ENCODE measurements around the gene SLC19A1.

Gene SLC19A1

GRCh38 chr21:45557616-45558043 is 15.4 kb upstream of the SLC19A1 start:
- no peak for DNase-seq

DNA sequence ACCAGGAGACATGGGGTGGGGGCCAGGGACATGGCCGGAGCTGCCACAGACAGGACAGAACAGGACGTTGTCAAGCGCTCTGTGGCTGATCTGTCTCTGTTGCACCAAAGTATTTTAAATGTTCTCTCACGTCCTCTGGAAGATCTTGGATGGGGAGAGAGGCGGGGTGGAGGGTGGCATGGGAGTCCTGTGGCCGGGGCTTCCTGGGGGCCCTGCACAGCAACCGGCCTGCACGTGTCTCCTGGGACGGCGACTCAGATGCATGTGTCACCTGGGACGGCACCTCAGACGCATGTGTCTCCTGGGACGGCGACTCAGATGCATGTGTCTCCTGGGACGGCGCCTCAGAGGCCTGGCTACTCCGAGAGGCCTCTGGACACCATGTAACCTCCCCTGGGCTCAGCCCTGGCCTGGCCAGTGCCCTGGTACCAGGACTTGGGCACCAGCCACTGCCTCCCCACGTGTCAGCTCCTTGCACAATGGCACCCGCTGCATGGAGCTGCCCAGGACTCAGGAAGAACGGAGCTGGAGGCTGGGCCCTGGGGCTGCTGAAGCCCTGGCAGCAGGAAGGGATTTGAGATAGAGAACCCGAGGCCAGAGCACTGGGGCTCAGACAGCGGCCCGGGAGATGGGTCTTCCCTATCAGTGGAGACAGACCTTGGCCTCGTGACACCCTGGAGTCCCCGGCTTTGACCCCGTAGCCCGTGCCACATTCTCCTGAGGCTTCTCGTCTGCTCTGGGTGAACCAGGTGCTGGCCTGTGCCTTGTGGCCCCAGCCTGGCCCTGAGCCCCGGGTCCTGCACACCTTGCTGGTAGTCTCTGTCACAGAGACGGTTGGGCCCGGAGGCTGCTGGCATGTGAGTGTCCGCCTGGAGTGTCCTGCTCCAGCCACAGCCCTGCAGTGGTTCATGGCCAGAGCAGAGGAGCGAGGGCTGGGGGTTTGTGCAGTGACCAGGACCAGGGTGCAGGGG is 14.7 kb upstream of the SLC19A1 start:
- DNase-seq = no peak

GRCh38 chr21:45556302-45556644 is 14.0 kb upstream of the SLC19A1 start:
- no peak for DNase-seq

DNA sequence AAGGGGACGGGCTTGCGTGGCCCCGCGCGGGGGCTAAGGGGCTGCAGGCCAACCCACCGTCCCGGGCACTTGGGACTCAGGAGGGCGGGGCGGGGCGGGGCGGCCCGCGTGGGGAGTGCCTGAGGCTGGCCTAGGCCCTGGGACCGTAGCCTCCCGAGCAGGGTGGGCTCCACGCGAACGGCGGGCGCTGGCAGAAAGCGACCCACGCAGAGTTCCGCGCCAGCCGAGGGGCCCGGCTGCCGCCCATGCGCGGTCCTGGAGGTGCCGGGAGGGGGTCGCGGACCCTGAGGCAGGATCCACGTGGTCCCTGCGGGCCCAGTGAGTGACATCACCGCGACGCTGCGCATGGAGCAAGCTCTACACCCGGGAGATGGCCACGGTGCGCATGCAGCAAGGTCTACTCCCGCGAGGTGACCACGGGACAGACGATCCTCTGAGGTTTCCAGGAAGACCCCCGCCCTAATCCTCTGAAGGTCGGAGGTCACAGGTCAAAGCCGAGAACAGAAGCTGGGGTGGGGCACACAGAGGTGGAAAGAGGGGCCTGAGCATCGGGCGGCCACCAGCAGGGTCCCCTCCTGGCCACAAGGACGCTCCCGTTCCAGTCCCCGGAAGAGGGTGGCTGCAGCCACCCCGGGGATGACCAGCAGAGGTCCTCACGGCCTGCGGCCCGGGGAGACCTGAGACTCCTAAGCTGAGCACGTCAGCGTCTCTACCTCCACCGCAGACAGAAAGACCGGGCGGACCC is 13.5 kb upstream of the SLC19A1 start:
- peak; percentile 61 to 73 for DNase-seq

GRCh38 chr21:45555251-45555556 is 13.0 kb upstream of the SLC19A1 start:
- DNase-seq = no peak

- peak; percentile 87 to 91 for DNase-seq
These were observed 12.4 kb upstream of the SLC19A1 start for GRCh38 chr21:45554477-45555175.

- DNase-seq = no peak
These were observed 10.6 kb upstream of the SLC19A1 start for GRCh38 chr21:45552696-45553391.

- no peak for DNase-seq
These were observed 9.8 kb upstream of the SLC19A1 start for GRCh38 chr21:45551783-45552695.

- peak; percentile 28 to 55 for DNase-seq
These were observed 9.1 kb upstream of the SLC19A1 start for GRCh38 chr21:45551316-45551715.

GRCh38 chr21:45550522-45551210 is 8.4 kb upstream of the SLC19A1 start:
- DNase-seq = peak; percentile 35 to 62

DNA sequence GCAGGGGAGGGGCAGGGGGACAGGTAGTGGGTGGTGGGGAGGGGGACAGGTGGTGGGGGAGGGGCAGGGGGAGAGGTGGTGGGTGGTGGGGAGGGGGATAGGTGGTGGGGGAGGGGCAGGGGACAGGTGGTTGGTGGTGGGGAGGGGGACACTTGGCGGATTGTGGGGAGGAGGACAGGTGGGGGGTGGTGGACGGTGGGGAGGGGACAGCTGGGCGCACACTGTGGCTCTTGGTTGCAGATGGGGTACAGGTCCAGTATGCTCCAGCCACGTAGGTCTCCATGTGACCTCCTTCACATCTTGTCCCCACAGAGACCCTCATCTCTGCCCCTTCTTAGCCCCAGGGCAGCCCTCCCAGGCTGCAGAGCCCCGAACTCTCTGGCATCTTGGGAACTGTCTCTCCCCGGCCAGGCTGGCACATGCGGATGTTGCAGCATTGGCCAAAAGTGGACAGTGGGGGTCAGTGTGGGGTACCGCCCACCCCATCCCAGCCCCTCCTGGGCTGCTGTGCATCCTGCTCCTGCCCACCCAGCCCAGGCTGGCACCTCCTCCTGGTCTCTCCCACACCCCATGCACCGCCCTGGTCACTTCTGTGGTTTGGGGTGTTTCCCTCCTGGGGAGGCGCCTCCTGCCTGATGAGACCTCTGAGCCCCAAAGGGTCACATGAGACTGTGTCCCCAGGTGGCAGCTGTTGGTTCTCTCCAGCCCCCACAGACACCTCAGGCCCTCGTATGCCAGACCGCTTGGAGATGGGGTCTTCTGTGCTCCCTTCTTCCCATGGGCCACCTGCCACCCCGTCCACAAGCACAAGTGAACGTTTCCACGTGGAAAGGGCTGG is 7.6 kb upstream of the SLC19A1 start:
- peak in 1 of 2 donors; percentile 35 for DNase-seq

GRCh38 chr21:45548711-45549491 is 6.7 kb upstream of the SLC19A1 start:
- no peak for DNase-seq

- DNase-seq = no peak
These were observed 5.3 kb upstream of the SLC19A1 start for GRCh38 chr21:45547545-45547900.

DNA sequence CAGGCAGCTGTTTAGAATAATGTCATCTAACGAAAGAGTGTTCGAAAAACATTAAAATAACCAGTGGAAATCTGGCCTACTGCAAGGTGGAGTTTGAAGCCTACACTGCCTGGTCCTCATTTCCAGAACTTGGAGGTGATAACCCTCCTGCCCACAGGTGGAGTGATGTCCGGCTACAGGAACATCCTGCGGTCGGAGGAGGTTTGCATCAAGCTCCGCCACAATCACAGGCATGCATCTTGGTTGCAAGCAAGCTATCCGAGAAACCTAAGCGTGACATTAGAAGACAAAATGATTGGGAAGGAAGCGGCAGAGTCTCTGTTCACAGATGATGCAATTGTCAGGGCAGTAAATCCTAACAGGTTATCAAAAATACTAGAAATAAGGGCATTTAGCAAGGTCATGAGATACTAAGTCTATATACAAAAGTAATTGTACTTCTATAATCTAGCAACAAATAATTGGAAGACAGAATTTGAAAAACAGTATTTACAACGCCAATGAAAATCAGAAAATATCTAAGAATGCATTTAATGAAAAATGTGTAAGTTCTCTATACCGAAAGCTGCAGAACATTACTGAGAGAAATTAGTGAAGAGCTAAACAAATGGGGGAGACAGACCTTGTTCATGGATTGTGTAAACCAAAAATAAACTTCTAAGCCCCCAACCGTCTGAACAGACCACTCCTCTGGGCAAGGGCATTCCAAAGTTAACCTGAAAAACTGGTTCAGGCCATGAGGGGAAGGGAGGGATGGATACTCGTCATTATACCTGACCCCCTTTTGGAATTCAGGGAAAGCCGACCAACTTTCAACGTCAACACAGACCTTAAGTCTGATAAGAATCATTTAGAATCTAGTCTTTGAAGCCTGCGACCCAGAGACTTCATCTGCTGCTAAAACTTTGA is 4.7 kb upstream of the SLC19A1 start:
- DNase-seq = no peak

- DNase-seq = no peak
These were observed 3.7 kb upstream of the SLC19A1 start for GRCh38 chr21:45545691-45546531.

DNA sequence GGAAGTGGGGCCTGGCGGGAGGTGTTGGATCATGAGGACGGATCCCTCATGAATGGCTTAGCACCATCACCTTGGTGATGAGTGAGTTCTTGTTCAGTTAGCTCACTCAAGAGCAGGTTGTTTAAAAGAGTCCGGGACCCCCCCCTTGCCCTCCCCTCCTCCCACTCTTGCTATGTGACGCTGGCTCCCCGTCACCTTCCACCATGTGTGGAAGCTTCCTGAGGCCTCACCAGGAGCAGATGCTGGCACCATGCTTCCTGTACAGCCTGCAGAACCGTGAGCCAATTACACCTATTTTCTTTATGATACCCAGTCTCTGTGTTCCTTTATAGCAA is 3.0 kb upstream of the SLC19A1 start:
- no peak for DNase-seq

DNA sequence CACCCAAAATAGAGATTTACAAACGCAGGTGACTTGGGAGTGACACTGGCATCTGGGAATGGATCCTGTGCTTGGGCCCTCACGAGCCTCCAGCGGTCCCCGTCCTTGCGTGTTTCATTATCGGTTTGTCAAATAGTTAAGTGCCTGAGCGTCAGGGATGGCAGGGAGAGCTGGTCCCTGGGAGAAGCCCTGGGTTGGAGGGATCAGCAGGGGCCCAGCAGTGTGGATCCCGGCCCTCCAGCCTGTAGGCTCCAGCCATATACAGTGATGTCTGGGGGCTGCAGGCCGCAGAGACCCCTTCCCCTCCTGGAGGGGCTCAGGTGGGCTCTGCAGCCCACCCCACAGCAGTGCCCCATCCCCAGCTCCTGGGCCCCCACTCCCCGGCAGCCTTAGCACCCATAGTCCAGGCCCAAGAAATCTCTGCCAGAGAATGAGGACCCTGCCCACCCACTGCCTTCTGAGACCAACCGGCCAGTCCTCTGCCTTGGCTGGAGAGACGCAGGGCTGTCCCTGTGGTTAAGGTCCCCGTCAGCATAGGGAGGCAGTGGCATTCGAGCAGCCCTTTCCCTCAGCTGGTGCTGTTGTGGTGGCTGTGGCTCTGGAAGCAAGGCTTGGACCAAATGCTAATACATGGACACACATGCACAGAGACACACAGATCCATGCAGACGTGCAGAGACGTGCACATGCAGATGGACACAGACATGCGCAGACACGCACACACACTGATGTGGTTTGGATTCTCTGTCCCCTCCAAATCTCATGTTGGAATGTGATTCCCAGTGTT is 2.4 kb upstream of the SLC19A1 start:
- DNase-seq = no peak
